Choroid plexus epithelial cell (primary cell): Measurements from ENCODE around the gene SPOCK1.
"Not testable (repeated sequence)": the region's sequence is repeated elsewhere in the genome, so short reads cannot be mapped to it uniquely, and the experiment has no call there.

Experiments used
- DNase-seq: peaks from one replicate; pipeline ENCODE4 v3.0.0-alpha.2; 2010; ENCODE audit warnings: low read depth
- H3K4me3 ChIP-seq: 2 replicates; pipeline ENCODE4 v1.5.1; 2011; ENCODE audit warnings: low read depth, mild to moderate bottlenecking, control low read depth, low read length, moderate library complexity
- CTCF ChIP-seq: conservative IDR thresholded peaks from 2 replicates; pipeline ENCODE4 v1.5.1; 2011; ENCODE audit warnings: low read depth, mild to moderate bottlenecking, control low read depth, inconsistent platforms, low read length, moderate library complexity

The SPOCK1 gene

DNA sequence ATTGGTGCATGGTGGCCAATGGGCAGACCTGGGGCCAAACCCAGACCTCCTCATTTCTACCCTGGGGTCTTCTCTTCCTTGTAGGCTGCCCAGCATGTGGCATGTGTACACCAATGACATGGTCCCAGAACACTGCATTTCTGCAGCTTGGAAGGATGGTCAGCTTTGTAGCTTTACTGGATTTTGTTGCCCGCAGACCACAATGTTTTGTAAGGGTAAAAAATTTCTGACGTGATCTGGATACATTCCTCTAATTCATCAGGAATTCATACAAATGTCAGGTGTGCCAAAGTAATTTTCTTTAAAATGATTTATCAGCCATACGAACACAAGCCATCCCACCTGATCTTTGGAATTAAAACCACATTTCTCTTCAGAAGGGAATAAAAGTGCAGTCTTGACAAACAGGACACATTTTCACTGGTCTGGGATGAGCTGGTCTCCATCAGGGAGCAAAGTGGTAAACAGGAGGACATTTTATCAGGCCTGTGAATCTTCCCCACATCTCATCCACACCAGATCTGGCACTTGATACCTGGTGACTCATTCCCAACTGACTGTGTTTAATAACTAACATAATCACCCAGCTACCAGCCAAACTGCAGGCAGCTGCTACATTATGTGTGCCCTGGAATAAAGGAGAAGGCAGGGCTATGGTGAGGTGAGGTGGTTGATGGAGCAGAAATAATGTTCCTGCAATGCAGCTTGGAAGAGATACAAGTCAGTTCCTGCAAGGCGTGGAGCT, 103.9 kb downstream of the SPOCK1 start:
- no peak overlapping the region for H3K4me3 ChIP-seq
- DNase-seq: no peak
- TF ChIP-seq CTCF: no peak

- no peak for TF ChIP-seq CTCF
- no peak overlapping the region for H3K4me3 ChIP-seq
- DNase-seq: no peak
Measured at GRCh38 chr5:137394380-137394779, 104.7 kb downstream of the SPOCK1 start.

DNA sequence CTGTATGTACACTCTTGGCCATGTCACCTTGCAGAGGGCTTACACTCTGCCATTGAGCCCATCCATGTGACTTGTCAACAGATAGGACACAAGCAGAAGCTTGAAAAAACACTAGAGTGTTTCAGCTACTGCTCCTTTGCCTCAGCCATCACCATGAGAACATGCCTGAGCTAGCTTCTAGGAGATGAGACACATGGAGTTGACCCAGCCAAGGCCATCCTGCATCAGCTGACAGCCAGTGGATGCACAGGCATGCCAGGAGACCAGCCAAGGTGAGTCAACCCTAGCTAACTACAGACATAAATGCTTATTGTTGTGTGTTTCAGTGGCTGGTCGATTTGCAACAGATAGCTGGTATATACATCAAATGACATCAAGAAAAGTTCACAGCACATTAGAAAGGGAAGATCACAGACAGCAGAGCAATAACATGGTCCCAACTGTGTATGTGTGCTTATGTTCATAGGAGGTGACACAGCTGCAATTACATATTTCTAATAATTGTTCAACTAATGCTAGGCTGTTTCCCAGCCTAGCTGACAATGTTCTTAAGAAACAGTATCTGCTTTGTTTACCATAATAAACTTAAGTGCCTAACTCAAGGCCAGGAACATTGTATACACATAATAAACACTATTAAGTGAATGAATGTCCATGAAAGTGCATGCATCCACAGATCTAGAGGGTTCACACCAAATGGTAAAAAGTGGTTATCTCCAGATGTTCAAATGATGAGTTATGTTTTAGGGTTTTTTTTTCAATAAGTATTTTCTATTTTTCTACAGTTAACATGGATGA, 105.7 kb downstream of the SPOCK1 start:
- DNase-seq: no peak
- H3K4me3 ChIP-seq: no peak overlapping the region
- no peak for TF ChIP-seq CTCF

DNA sequence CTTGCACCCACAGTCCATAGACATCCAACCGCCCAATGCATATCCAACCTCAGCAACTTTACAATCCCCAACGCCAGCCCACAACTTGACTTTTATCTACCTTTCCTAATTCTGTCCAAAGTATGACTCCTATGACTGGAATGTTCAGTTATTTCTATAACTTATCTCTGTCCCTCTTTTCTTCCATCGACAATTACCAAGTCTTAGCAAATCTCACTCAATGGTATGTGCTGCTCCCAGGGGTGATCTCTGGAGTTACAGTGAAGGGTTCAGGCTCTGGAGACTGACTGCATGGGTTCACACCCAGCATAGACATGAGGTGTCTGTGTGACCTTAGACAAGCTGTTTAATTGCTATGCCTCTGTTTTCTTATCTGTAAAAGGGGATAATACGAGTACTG, 106.9 kb downstream of the SPOCK1 start:
- TF ChIP-seq CTCF: no peak
- no peak for DNase-seq
- no peak overlapping the region for H3K4me3 ChIP-seq

DNA sequence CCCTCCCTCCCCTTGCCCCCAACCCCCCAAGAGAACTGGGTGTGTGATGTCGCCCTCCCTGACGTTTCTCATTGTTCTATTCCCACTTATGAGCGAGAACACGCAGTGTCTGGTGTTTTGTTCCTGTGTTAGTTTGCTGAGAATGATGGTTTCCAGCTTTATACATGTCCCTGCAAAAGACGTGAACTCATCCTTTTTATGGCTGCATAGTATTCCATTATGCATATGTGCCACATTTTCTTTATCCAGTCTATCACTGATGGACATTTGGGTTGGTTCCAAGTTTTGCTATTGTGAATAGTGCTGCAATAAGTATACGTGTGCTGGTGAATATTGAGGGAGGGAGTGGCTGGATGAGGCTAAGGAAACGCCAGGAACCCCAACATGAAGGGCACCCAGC, 108.1 kb downstream of the SPOCK1 start:
- not testable (repeated sequence) for DNase-seq, H3K4me3 ChIP-seq

GRCh38 chr5:137389042-137389441, 110.1 kb downstream of the SPOCK1 start:
- no peak overlapping the region for H3K4me3 ChIP-seq

GRCh38 chr5:137385064-137385463, 114.1 kb downstream of the SPOCK1 start:
- no peak overlapping the region for H3K4me3 ChIP-seq
- DNase-seq: no peak

More at GRCh38 chr5:137389042-137389441, 110.1 kb downstream of the SPOCK1 start:
- no peak for TF ChIP-seq CTCF
- no peak for DNase-seq

More at GRCh38 chr5:137385064-137385463, 114.1 kb downstream of the SPOCK1 start:
- no peak for TF ChIP-seq CTCF
